Hematopoietic multipotent progenitor cell treated with erythropoietin and hydrocortisone succinate and interleukin-3 and kit ligand, for 15 days (in vitro differentiated cells): ENCODE data around the gene SMOC2.
"Not testable (repeated sequence)": the region's sequence is repeated elsewhere in the genome, so short reads cannot be mapped to it uniquely, and the experiment has no call there.

Experiments used
- DNase-seq: peaks from one replicate; pipeline ENCODE4 v3.0.0-alpha.2; 2015; ENCODE audit warnings: low spot score

Gene SMOC2

DNA sequence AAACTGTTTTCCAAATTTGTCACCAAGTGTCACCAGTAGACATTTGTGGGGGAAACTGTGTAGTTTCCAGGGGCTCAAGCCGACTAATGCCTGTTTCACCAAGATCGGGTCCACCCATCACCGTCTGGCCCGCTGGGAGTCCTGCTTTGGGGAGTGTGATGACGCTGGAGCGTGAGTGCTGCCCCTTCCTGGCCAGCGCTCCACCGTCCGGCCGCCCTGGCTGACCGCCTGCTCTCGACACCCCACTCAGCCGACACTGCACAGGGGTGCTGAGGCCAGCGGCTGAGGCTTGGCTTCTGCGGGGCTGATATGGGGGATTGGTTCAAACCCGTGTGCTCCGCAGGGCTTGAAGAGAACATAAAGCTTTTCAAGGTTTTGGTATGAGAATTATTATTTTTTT, 160.1 kb downstream of the SMOC2 start:
- DNase-seq = no peak

DNA sequence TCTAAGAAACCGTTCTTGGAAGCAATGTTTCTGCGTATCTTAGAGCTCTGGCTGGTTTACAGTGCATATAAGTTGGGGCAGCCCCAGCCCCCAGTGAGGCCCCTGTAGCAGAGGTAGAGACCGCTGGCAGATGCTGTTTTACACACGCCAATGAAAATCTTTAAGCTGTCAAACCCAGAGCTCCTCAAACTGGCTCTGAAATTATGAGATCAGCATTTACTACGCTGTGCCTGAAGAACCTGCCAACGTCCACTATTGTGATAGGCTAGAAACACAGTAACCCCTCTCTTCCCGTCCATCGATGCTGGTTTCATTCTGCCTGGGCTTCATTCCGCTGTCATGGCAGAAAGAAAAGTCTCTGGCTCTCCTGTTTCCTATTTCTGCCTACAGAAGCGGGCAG, 160.6 kb downstream of the SMOC2 start:
- DNase-seq = no peak

DNA sequence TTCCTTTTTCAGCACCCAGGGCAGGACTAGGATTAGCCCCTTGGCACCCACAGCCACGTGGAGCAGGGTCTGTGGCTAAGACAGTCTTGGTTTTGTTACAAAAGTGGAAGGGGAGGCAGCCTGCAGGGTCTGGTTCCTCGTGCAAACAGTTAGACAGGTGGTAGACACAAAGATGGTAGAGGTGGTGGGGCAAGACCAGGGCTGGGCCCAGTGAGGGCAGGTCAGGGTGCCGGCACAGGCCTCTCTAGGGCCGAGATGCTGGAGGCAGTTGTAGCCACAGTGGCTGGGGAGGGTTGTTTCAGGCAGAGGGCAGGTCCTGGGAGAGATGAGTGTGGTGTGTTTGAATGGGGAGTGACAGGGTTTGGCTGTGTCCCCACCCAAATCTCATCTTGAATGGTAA, 161.6 kb downstream of the SMOC2 start:
- DNase-seq = no peak

DNA sequence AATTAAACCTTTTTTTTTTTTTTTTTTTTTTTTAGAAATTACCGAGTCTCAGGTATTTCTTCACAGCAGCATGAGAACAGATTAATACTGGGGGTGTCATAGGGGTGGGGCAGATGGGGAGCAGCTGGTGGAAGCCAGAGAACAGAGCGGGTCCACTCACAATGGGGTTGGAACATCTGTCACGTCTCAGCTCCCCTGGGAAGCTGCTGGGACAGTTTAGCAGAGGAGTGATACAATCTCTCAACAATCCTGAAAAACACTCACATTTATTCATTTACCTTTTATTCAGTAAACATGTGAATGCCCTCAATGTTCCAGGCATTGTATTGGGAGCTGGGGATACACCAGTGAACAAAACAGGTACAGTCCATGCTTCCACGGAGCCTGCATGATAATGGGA, 162.2 kb downstream of the SMOC2 start:
- no peak for DNase-seq

DNA sequence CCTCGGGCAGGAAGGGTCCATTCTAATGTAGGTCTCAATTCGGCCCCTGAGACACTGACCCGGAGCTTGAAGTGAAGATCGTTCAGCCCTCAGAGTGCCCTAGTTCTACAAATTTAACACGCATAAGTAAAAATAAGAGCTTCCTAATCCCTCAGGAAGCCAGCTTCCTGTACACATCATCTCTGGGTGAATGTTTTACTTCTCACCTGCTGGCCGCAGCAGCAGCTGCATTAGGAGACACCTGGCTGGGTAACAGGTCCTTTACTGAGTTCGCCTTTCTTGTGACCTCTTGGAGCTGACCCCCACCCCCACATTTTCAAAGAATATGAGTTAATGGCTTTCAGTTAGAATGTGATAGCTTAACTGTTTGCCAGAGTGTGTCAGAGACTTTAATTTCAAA, 165.0 kb downstream of the SMOC2 start:
- no peak for DNase-seq

DNA sequence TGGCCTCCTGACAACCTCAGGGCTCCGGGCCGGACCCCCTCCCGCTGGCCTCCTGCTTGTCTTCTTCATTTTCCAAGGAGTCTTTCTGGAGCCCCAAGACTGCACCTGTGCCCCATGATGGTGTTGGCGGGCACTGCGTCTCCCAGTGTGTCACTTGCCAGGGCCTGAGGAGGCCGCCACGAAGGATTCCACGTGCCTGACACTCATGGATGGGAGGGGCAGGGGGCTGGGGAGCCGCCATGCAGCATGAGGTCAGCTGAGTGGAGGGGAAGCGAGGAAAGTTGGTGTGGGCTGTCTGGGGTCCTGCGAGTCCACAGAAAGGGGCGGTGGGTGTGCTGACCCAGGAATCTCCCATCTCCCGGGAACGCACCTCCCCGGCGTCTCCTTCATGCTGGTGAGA, 165.7 kb downstream of the SMOC2 start:
- DNase-seq = no peak

DNA sequence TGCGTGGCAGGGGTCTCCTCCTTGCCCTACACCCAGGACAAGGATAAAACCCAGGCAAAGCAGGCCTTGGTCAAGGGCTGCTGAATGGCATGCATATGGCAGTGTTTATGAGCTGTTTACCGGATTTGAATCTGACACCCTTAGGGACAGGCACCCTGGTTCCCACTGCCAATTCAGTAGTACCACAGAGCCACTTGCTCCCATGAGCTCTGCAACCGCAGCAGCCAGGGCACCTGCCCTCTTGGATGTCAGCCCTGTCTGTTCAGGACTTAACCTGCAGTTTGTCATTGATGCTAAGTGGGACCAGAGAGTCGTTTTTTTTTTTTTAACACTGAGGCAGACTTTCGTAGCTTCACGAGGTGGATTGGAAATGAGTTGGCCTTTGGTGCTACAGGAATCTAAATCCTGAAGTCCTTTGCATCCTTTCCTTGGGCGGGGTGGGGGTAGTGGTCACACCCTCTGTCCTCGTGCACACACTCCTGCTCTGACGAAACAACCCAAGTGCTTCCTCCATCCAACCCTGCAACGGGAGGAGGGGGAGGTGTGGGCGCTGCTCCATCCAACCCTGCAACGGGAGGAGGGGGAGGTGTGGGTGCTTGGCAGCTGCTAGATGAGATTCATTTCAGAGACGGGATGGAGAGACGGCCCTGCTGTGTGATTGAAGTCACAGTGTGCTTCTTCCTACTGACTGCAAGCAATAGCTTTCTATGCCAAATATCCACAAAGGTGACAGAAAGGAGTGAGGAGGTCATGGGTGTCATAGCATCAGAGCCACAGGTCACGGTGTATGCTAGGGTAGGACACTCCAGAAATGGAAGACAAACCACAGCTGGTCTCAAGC, 166.5 kb downstream of the SMOC2 start:
- DNase-seq = no peak

DNA sequence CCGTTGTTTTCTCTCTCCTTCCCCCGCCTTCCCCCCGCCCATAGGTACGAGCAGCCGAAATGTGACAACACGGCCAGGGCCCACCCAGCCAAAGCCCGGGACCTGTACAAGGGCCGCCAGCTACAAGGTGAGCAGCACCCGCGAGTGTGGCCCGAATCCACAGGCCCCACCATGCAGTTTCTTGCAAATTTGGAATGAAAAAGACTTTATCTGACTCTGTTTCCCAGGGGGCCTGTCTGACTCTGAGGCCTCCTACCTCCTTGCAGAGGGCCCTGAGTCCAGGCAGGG, 167.1 kb downstream of the SMOC2 start:
- no peak for DNase-seq

DNA sequence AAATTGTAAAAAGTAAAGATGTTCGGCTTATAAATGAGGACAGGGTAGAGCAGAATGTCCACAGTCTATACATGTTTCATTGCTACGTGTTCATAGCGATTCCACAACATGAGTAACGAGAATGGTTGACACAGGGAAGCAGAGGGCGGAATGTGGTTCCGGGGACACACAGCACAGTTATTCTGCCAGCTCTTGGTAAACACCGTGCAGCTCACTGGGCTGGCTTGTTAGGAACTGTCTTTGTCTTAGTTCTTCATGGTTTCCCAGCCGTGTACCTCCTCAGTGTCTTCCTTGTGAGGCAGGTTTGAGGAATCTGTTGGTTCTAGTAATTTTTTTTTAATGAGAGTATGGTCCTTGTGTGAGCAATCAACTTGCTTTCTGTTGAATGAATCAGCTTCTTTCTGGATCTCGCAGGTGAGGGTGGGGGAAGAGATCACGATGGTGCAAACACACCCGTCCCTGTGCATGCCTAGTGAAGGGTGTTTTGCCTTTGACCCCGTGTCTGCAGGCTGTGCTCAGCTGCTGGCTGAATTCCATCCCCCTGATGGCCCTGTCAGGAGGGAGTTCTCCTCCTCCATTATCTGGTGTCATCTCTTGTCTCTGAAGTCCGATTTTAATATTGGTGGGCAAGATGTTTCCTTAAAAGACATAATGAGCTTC, 168.2 kb downstream of the SMOC2 start:
- DNase-seq = no peak

DNA sequence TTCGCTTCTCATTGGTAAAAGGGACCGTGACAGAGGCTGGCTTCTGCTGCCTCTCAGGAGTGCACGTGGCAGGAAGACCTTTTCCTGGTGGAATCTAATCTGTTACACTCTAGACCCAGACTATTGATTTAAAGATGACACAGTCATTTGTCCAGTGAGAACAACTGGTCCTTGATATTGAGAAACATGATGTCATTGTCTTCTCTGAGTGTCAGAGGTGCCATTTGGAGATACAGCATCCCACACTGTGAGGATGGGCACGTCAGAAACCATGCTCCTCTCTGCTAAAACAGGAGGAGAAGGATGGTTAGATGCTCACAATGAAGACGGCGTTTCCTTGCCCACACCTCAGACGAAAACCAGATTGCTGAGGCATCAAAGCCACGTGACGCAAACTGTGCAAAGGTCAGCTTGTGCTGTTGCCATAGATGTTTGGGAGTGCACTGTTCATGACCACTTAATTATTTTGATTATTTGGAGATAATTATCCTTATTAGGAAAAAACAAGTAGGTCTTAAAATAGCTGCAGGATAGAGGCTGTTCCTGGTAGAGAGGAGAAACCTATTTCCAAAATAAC, 169.0 kb downstream of the SMOC2 start:
- no peak for DNase-seq

DNA sequence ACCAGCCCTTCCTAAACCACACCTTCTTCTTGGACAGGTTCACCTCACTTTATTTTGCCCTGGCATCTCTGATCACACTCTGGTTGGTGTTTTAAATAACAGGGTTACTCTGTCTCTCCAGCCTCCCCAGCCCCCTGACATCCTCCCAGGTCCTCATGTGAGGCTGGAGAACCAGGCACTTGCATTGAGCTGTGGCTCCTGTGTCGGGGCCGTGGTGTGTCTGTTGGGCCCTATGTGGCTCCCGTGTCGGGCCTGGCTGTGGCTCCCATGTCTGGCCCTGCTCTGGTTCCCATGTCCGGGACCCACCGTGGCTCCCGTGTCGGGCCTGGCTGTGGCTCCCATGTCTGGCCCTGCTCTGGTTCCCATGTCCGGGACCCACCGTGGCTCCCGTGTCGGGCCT, 170.0 kb downstream of the SMOC2 start:
- not testable (repeated sequence) for DNase-seq

DNA sequence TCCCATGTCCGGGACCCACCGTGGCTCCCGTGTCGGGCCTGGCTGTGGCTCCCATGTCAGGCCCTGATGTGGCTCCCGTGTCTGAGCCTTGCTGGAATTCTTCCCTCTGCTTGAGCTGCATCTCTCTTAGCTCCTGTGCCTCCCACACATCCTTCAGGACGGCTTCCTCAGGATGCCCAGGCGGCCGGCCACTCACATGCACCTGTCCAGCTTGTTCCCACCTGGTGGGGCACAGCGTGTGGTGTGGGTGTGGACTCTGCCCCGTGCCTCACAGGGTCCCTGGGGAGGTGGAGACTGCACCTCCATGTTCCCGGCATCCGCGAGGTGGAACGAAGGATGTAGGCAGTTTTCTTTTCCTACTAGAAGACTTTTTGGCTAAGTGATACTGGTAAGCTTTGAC, 170.7 kb downstream of the SMOC2 start:
- no peak for DNase-seq

DNA sequence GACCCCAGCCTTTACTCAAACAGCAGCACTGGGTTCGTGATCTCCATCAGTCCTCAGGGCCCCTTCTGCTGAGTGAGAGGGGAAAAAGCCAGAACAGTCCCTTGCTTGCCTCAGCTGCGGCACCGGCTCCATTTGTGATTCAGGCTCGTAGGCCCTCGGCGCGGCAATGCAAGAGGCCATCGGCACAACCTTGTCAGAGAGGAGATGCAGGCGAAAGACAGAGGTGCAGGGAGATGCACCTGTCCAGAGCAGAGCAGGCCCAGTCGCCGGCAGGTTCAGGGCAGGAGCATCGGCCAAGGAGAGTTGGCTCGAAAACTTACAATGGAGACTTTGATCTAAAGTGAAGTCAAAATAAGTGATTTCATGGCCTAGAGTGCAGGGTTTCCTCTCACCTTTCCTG, 171.6 kb downstream of the SMOC2 start:
- DNase-seq = no peak

DNA sequence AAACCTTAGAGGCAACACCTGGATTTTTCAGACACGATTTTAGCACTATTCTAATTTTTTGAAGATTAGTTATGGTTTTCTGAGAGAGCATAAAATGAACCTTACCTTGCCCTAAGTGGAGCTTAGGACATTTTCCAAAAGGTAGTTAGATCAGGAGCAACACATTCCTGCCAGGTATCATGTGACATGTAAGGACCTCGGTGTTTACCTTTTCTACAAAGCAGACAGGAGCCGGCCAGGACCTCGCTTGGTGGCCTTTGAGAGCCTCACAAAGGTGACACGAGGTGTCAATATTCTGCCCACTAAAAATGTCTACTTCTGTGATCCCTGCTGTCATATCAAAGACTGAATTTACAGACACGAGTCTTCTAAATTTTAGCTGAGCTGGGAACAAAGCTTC, 174.9 kb downstream of the SMOC2 start:
- no peak for DNase-seq

DNA sequence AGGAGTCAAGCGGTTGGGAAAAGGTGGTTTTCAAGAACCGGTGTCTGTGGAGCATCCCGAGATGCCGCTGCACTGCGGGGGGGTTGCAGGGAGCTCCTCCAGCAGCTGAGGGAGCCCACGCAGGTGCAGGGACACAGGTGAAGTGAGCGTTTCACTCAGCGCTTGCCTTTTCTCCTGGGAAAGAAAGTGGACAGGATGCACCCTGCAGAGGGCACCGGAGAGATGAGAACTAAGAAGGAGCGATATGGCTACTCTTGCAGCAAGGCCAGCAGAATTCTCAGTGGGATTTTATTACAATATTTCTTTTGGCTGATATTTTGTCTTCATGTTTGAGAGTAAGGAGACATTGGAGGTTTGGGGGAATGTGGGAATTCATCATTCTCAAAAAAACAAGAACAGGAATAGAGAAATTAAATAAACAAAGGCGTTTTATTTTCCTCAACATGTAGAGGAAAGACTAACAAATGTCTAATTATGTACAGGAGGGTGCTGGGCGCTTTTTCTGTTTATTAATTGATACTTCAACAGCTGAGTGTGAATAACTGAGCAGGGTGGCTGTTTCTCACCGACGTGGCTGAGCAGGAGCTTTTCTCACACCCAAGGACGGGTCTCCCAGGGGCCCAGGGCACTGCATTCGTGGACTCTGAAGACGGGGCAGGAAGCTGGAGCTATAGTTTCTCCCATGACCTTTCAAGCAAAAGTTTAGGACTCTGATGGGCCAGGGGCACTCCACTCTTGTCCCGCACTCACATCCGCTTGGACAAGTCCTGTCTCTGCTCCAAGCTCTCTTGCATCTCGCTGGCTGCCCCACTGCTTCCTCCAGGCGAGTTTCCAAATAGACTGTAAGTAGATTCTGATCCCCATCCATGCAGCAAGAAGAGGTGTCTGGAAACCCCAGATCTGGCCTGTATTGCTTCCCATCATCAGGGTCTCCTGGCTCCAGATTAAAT, 176.1 kb downstream of the SMOC2 start:
- DNase-seq = no peak

DNA sequence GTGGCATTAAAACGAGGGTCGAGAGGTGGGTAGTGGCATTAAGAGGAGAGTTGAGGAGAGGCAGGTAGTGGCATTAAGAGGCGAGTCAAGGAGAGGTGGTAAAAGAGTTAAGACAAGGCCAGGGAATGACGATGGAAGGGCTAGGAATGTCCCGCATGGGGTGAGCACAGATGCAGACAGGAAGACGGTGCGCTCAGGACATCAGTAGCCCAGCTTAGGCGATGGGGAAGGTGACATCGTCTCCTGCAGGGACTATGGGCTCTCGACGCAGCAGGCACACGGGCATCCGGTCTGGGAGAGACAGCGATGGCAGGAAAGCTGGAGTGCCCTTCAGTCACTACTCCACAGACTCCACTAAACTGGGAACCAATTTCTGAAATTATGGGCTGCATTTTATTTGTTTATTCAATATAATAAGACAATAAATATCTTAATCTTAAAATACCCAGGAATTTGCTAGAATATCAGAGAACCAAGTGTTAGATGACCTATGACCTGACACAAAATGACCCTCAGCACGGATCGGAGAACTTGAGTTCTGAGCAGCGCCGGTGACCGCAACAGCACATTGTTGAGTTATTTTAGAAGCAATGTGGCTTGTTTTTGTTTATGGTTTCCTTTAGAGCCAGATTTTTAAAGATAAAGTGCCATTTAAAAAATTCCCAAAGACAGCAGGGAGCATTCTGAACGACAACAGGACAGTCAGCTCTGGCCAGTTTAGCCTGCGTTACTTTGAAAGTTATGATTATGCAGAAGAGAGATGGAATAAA, 177.7 kb downstream of the SMOC2 start:
- DNase-seq = no peak

DNA sequence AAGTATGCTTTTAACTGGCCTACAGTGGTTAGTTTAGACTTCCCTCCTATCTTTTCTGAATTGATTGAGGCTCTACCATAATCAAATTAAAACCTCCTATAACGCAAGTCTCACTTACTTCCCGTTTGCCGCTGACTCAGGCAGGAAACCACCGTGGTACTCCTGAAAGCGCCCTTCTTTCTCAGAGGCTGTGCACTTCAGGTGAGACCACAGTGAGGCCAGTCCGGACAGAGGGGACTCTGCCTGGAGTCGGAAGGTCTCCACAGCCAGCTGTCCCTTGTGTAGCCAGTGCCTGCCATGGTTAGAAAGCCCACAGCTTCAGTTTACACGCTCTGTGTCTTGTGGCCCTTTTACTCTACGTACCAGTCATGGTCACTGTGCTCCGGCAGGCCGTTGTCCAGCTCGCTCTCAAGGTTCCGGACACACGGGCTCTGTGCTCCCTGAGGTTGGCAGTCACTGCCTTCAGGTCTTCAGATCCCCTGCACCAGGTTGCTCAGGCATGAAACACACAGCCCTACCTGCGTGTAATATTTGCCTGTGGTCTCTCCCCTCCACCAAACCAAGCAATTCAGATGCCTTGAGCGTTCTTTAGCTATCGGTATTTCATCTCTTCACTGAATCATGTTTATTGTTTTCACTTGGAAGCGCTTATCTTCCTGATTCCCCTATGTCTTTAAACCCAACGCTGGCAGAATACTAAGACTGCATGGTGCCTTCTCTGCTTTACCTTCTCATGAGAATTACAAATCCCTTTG, 178.8 kb downstream of the SMOC2 start:
- no peak for DNase-seq

DNA sequence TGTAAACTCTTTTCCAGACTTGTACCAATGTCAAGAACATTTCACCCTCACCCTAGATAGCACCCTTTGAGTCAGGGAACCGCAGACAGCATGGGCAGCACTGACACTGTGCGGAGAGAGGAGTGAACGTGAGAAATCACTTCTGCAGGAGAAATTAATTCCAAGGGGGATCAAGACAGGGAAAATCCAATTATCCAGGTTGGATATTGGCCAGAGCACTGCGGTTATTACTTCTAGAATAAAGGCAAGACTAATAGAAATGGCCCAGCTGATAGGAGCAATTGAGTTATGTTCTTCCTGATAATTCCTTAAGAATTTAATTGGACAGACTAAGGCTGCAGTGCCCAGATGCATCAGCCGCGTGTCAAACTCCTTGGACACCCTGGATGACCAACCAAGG, 179.6 kb downstream of the SMOC2 start:
- DNase-seq = no peak

DNA sequence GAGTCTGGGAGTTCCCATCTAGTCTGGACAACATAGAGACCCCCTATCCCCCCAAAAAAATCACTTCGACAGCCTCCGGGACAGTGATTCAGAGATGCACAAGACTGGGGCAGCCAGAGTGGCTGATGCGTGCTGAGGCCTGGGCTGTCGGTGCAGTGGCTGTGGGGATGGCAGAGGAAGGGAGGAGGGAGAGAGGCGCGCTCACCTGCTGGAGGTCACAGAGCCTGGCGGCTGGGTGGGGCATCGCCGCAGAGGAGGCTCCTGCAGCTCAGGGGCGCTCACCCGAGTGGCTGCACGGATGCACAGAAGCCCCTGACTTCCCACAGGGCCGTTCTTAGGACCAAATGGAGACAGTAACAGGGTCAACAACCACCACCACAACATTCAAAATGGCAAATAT, 182.8 kb downstream of the SMOC2 start:
- DNase-seq = no peak

DNA sequence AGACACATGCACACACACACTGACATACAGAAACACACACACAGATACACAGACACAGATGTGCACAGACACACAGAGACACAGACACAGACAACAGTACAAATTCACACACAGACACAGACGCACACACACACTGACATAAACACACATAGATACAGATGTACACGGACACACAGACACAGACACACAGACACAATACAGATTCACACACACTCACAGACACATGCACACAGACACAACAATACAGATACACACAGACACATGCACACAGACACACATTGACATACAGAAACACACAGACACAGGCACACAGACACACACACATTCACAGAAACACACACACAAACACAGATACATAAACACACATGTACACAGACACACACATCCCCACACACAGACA, 183.6 kb downstream of the SMOC2 start:
- no peak for DNase-seq

DNA sequence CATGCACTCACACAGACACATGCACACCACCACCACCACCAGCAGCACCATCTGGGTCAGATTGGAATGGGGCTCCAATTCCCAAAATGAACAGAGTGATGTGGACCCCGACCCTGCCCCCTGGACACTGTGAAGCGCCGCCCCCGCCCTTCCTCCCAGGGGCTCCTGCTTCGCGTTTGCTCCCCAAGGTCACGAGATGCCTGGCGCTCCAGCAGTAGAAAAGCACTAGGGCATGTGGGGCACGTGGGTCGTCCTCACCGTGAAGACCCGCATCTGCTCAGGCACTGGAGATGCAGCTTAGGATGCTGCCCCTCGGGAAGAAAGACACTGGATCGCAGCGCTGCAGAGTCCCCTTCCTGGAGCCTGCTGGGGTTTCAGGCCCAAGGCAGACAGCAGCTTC, 184.0 kb downstream of the SMOC2 start:
- DNase-seq = no peak
